H9 (cell line): ENCODE results near the gene TRAK1. TPM values are rescaled to one million over a fixed set of nuclear protein-coding genes. Genes with fewer than 3 reads are reported as not detected.

Source experiments
- DNase-seq: peaks from one replicate; pipeline ENCODE4 v3.0.0-alpha.2; 2017
- H2AFZ ChIP-seq: one replicate; pipeline ENCODE4 v1.6.1; 2013; ENCODE audit warnings: mild to moderate bottlenecking, low read length, control low read depth, moderate library complexity
- H2AK5ac ChIP-seq: 2 replicates; pipeline ENCODE4 v1.6.1; 2013; ENCODE audit warnings: low read length, control low read depth, mixed read lengths; ENCODE audit not compliant: insufficient read length
- H2BK120ac ChIP-seq: one replicate; pipeline ENCODE4 v1.6.1; 2013; ENCODE audit warnings: low read depth, mild to moderate bottlenecking, low read length, control low read depth, inconsistent platforms; ENCODE audit not compliant: poor library complexity, severe bottlenecking
- H2BK12ac ChIP-seq: 2 replicates; pipeline ENCODE4 v1.6.1; 2013; ENCODE audit warnings: low read length, control low read depth, mixed read lengths, low read depth; ENCODE audit not compliant: insufficient read length
- H2BK15ac ChIP-seq: 2 replicates; pipeline ENCODE4 v1.6.1; 2013; ENCODE audit warnings: low read depth, low read length, control low read depth
- H2BK20ac ChIP-seq: one replicate; pipeline ENCODE4 v1.6.1; 2013; ENCODE audit warnings: low read depth, mild to moderate bottlenecking, low read length, control low read depth, inconsistent platforms; ENCODE audit not compliant: poor library complexity, severe bottlenecking
- H2BK5ac ChIP-seq: 2 replicates; pipeline ENCODE4 v1.6.1; 2013; ENCODE audit warnings: low read length, control low read depth, mixed read lengths; ENCODE audit not compliant: insufficient read length
- H3K14ac ChIP-seq: 2 replicates; pipeline ENCODE4 v1.6.1; 2013; ENCODE audit warnings: low read length, control low read depth; ENCODE audit not compliant: insufficient read depth
- H3K18ac ChIP-seq: 2 replicates; pipeline ENCODE4 v1.6.1; 2013; ENCODE audit warnings: low read depth, mild to moderate bottlenecking, mixed read lengths, low read length, control low read depth; ENCODE audit not compliant: insufficient read length
- H3K23ac ChIP-seq: 2 replicates; pipeline ENCODE4 v1.6.1; 2013; ENCODE audit warnings: low read length, control low read depth, mixed read lengths, low read depth; ENCODE audit not compliant: insufficient read length
- H3K23me2 ChIP-seq: 2 replicates; pipeline ENCODE4 v1.6.1; 2013; ENCODE audit warnings: low read depth, mild to moderate bottlenecking, mixed read lengths, low read length, control low read depth; ENCODE audit not compliant: insufficient read length, poor library complexity, severe bottlenecking
- H3K27ac ChIP-seq: 2 replicates; pipeline ENCODE4 v1.5.1; 2013; ENCODE audit warnings: low read length, control low read depth, mixed read lengths, low read depth; ENCODE audit not compliant: insufficient read length
- H3K27me3 ChIP-seq: 2 replicates; pipeline ENCODE4 v1.6.1; 2013; ENCODE audit warnings: low read length, control low read depth, inconsistent platforms; ENCODE audit not compliant: insufficient read depth
- H3K4ac ChIP-seq: 2 replicates; pipeline ENCODE4 v1.6.1; 2013; ENCODE audit warnings: low read depth, mild to moderate bottlenecking, control low read depth, inconsistent platforms, low read length, moderate library complexity
- H3K4me1 ChIP-seq: 2 replicates; pipeline ENCODE4 v1.6.1; 2013; ENCODE audit warnings: low read length, control low read depth, inconsistent platforms; ENCODE audit not compliant: insufficient read depth
- H3K4me2 ChIP-seq: 2 replicates; pipeline ENCODE4 v1.6.1; 2013; ENCODE audit warnings: low read length, control low read depth, mixed read lengths; ENCODE audit not compliant: insufficient read length, insufficient read depth
- H3K56ac ChIP-seq: 2 replicates; pipeline ENCODE4 v1.6.1; 2013; ENCODE audit warnings: low read depth, mild to moderate bottlenecking, mixed read lengths, low read length, control low read depth; ENCODE audit not compliant: insufficient read length
- H3K79me1 ChIP-seq: 2 replicates; pipeline ENCODE4 v1.6.1; 2013; ENCODE audit warnings: low read depth, mild to moderate bottlenecking, moderate library complexity, low read length, control low read depth, inconsistent platforms; ENCODE audit not compliant: insufficient read depth, poor library complexity, severe bottlenecking
- H3K79me2 ChIP-seq: 2 replicates; pipeline ENCODE4 v1.6.1; 2013; ENCODE audit warnings: low read length, control low read depth, inconsistent platforms; ENCODE audit not compliant: insufficient read depth
- H3K9ac ChIP-seq: 2 replicates; pipeline ENCODE4 v1.6.1; 2013; ENCODE audit warnings: low read length, control low read depth, mixed read lengths; ENCODE audit not compliant: insufficient read length; ENCODE audit errors: extremely low read depth
- H3K9me3 ChIP-seq: one replicate; pipeline ENCODE4 v1.6.1; 2013; ENCODE audit warnings: low read depth, low read length, inconsistent platforms; ENCODE audit not compliant: control insufficient read depth
- H3T11ph ChIP-seq: one replicate; pipeline ENCODE4 v1.6.1; 2013; ENCODE audit warnings: mild to moderate bottlenecking, low read length, control low read depth, inconsistent platforms
- H4K20me1 ChIP-seq: one replicate; pipeline ENCODE4 v1.6.1; 2013; ENCODE audit not compliant: control insufficient read depth, insufficient read length, insufficient read depth
- H4K5ac ChIP-seq: 2 replicates; pipeline ENCODE4 v1.6.1; 2013; ENCODE audit warnings: low read depth, mild to moderate bottlenecking, mixed read lengths, low read length, control low read depth; ENCODE audit not compliant: insufficient read length
- H4K8ac ChIP-seq: replicated peaks from 2 replicates; pipeline ENCODE4 v1.6.1; 2013; ENCODE audit warnings: low read length, control low read depth, mixed read lengths, low read depth; ENCODE audit not compliant: insufficient read length
- H4K91ac ChIP-seq: 2 replicates; pipeline ENCODE4 v1.6.1; 2013; ENCODE audit warnings: low read depth, mild to moderate bottlenecking, moderate library complexity, mixed read lengths, low read length, control low read depth; ENCODE audit not compliant: insufficient read length
- H3K27ac Mint-ChIP-seq, 3 experiments: 2 replicates in 2 of 3; 3 replicates in 1 of 3; pipeline ENCODE4 v1.8.0; 2020 to 2021; ENCODE audit warnings: mixed read lengths in 3 of 3, mild to moderate bottlenecking in 1 of 3, moderate library complexity in 1 of 3
- H3K27me3 Mint-ChIP-seq: 2 replicates; pipeline ENCODE4 v1.8.0; 2021; ENCODE audit warnings: low read depth, mild to moderate bottlenecking, moderate library complexity, mixed read lengths
- H3K36me3 Mint-ChIP-seq, 3 experiments: 2 replicates in 2 of 3; 3 replicates in 1 of 3; pipeline ENCODE4 v1.8.0; 2020 to 2021; ENCODE audit warnings: low read depth in 3 of 3, mixed read lengths in 3 of 3; ENCODE audit not compliant: insufficient read depth in 1 of 3
- H3K4me1 Mint-ChIP-seq, 2 experiments: 2 replicates each; pipeline ENCODE4 v1.8.0; 2020; ENCODE audit warnings: mixed read lengths in 2 of 2
- H3K4me3 Mint-ChIP-seq, 2 experiments: 2 replicates in 1 of 2; 3 replicates in 1 of 2; pipeline ENCODE4 v1.8.0; 2020 to 2021; ENCODE audit warnings: mild to moderate bottlenecking in 2 of 2, mixed read lengths in 2 of 2, moderate library complexity in 1 of 2
- H3K9me3 Mint-ChIP-seq, 2 experiments: 2 replicates in 1 of 2; 3 replicates in 1 of 2; pipeline ENCODE4 v1.8.0; 2020; ENCODE audit warnings: mild to moderate bottlenecking in 2 of 2, mixed read lengths in 2 of 2, moderate library complexity in 1 of 2
- CTCF ChIP-seq: fragments of 200-600 bp; sonication (generic); conservative IDR thresholded peaks from 3 replicates; pipeline ENCODE4 v1.8.0; 2021; ENCODE audit warnings: antibody characterized with exemption, mild to moderate bottlenecking
- WGBS: extraction: QIAGEN DNeasy Blood & Tissue Kit; methylation state at CpG from one replicate; pipeline ENCODE4 v1.1.7; 2013; ENCODE audit warnings: missing lambda C conversion rate, low lambda C conversion rate, mixed read lengths; ENCODE audit not compliant: insufficient read length; ENCODE audit errors: extremely low coverage; 5-methylcytosine and 5-hydroxymethylcytosine counted together
- total RNA-seq: library from RNA; stranded (reverse); gene quantifications from 2 replicates; pipeline ENCODE4 v1.2.1, GENCODE V29; 2021

Gene TRAK1
- total RNA-seq, 1 experiment from 2014 or later: 34.2 TPM

- no peak overlapping the region for H3K4me2 ChIP-seq
- H3K56ac ChIP-seq: no peak overlapping the region
- H2BK20ac ChIP-seq: no peak overlapping the region
- no peak overlapping the region for H4K5ac ChIP-seq
- no peaks in the 10 kb centered on the region for H3K9me3 ChIP-seq
- H3K9ac ChIP-seq: no peak overlapping the region
- H2BK5ac ChIP-seq: no peak overlapping the region
- H3T11ph ChIP-seq: no peak overlapping the region
- H2BK12ac ChIP-seq: no peak overlapping the region
- no peak overlapping the region for H3K4ac ChIP-seq
- H3K79me2 ChIP-seq: no peaks in the 10 kb centered on the region
- H4K91ac ChIP-seq: no peak overlapping the region
- no peak overlapping the region for H3K4me3 Mint-ChIP-seq
- H3K9me3 Mint-ChIP-seq: peaks cover 5 to 7% of the 10 kb centered on the region in 2 experiments; a peak in 3 of 5 replicates
- H3K27ac ChIP-seq: no peak overlapping the region
- no peaks in the 10 kb centered on the region for H3K27me3 ChIP-seq
- H3K27me3 Mint-ChIP-seq: peaks cover 68% of the 10 kb centered on the region
- no peak overlapping the region for H3K27ac Mint-ChIP-seq
- no peak overlapping the region for H2BK15ac ChIP-seq
- H3K18ac ChIP-seq: no peak overlapping the region
- H3K23me2 ChIP-seq: no peaks in the 10 kb centered on the region
- H2BK120ac ChIP-seq: no peak overlapping the region
- H3K14ac ChIP-seq: no peak overlapping the region
- H2AK5ac ChIP-seq: no peak overlapping the region
- H3K79me1 ChIP-seq: no peaks in the 10 kb centered on the region
- no peaks in the 10 kb centered on the region for H4K20me1 ChIP-seq
- no peak overlapping the region for H4K8ac ChIP-seq
- H2AFZ ChIP-seq: no peak overlapping the region
- H3K4me1 ChIP-seq: no peaks in the 10 kb centered on the region
- DNase-seq: no peak
- H3K4me1 Mint-ChIP-seq: 0 out of 4 replicates have a peak, but pooled peaks cover 0 to under 1% of the 10 kb centered on the region in 2 experiments
- H3K36me3 Mint-ChIP-seq: peaks cover 0 to under 1% (median 0%) of the 10 kb centered on the region in 3 experiments; a peak in 1 of 7 replicates
- no CpG with 5 or more reads among the region's 7 CpGs for WGBS
- no peak overlapping the region for H3K23ac ChIP-seq
- no peak for TF ChIP-seq CTCF
Measured at GRCh38 chr3:42269647-42270046, 178.5 kb downstream of the TRAK1 start.
